Activated CD4-positive, alpha-beta memory T cell treated with anti-CD3 and anti-CD28 coated beads, Interleukin-2, amount 10 ng/mL, durations not matched to agents 7 days and 5 days (primary cell): ENCODE results near the gene CDH13. TPM values are rescaled to one million over a fixed set of nuclear protein-coding genes. Genes with fewer than 3 reads are reported as not detected.

Source experiments
- CTCF ChIA-PET: fragments of 350-600 bp; sonication (Branson Sonifier 250); formaldehyde crosslinking; loops from one replicate; lab custom pipeline; 2021; ENCODE audit warnings: antibody characterized with exemption, inconsistent platforms; lab: Charles Lee
- POLR2A ChIA-PET: fragments of 350-600 bp; sonication (Branson Sonifier 250); formaldehyde crosslinking; loops from one replicate; lab custom pipeline; 2021; ENCODE audit warnings: antibody characterized with exemption; lab: Charles Lee
- DNase-seq: peaks from one replicate; pipeline ENCODE4 v3.0.0-alpha.2; 2020
- H3K27ac Mint-ChIP-seq: one replicate; pipeline ENCODE4 v1.8.0; 2021; ENCODE audit warnings: mild to moderate bottlenecking, mixed read lengths
- H3K27me3 Mint-ChIP-seq: one replicate; pipeline ENCODE4 v1.8.0; 2021; ENCODE audit warnings: mixed read lengths
- H3K36me3 Mint-ChIP-seq: one replicate; pipeline ENCODE4 v1.8.0; 2021; ENCODE audit warnings: low read depth, mixed read lengths
- H3K4me1 Mint-ChIP-seq: one replicate; pipeline ENCODE4 v1.8.0; 2021; ENCODE audit warnings: mixed read lengths
- H3K4me3 Mint-ChIP-seq: one replicate; pipeline ENCODE4 v1.8.0; 2021; ENCODE audit warnings: mild to moderate bottlenecking, mixed read lengths
- H3K9me3 Mint-ChIP-seq: one replicate; pipeline ENCODE4 v1.8.0; 2021; ENCODE audit warnings: mixed read lengths
- total RNA-seq, 2 experiments: library from RNA; stranded (reverse); gene quantifications; one replicate each; pipeline ENCODE4 v1.2.3, GENCODE V29; 2021

CDH13 gene
- total RNA-seq, 2 experiments from 2014 or later, result not detected

DNA sequence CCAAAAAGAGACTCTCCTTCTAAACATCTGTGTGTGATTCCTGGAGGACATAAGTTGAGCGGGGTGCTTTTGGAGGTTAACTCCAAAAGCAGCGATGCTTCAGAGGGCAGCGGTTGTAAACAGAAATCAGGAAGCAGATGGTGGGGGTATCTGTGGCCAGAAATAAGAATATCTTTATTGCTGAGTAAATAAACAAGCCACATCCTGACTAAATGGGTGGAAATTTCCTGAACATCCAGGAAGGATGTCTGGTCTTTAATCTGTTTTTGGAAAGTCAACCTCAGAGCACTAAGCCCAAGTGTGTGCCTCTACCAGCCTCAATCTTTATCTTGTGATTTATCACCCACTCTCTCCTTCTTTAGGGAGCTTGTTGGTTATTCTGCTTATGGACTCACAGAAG, 123.3 kb downstream of the CDH13 start:
- CTCF ChIA-PET, result no interaction called here

GRCh38 chr16:82751020-82751419, 124.3 kb downstream of the CDH13 start:
- H3K27ac Mint-ChIP-seq, result no peak overlapping the region
- CTCF ChIA-PET, result no interaction called here

More for the DNA sequence above, 123.3 kb downstream of the CDH13 start:
- no peaks in the 10 kb centered on the region for H3K36me3 Mint-ChIP-seq
- H3K4me1 Mint-ChIP-seq, result peaks cover 10% of the 10 kb centered on the region
- H3K4me3 Mint-ChIP-seq, result no peak overlapping the region
- peaks cover 22% of the 10 kb centered on the region for H3K27me3 Mint-ChIP-seq
- no peak for DNase-seq
- no peaks in the 10 kb centered on the region for H3K9me3 Mint-ChIP-seq
- POLR2A ChIA-PET, result interaction anchor here (0.7 kb wide), 1 partner anchor 68 kb away, joined by 3 read pairs; no protein-coding TSS in a partner anchor
- no peak overlapping the region for H3K27ac Mint-ChIP-seq

DNA sequence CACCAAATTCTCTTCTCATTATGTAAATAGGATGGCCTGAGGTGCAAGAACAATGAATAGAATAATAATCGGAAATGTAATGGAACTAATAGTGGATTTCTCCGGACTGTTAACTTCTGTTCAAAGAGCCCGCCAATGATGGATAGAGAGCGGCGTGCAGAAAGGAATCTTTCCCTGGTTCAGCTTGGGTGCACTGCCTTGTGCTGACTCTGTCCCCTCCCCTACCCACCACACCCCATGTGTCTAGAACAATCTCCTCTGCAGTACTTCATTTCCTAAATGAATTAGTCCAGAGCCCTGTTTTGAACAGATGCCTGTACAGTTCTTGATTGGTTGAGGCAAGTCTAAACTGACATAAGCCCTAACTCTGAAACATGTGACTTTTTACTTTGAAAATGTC, 125.4 kb downstream of the CDH13 start:
- Mint-ChIP-seq H3K4me3 (no peak overlapping the region), H3K27me3 (peaks cover 24% of the 10 kb centered on the region), H3K9me3 (no peaks in the 10 kb centered on the region), H3K27ac (no peak overlapping the region), H3K36me3 (no peaks in the 10 kb centered on the region), H3K4me1 (peaks cover 10% of the 10 kb centered on the region)
- ChIA-PET CTCF (no interaction called here), POLR2A (no interaction called here)
- no peak for DNase-seq

More at GRCh38 chr16:82751020-82751419, 124.3 kb downstream of the CDH13 start:
- peaks cover 27% of the 10 kb centered on the region for H3K27me3 Mint-ChIP-seq
- no peak for DNase-seq
- H3K4me1 Mint-ChIP-seq, result peaks cover 10% of the 10 kb centered on the region
- POLR2A ChIA-PET, result interaction anchor here (1.3 kb wide), 1 partner anchor 19 kb away, joined by 3 read pairs; no protein-coding TSS in a partner anchor
- H3K4me3 Mint-ChIP-seq, result no peak overlapping the region
- no peaks in the 10 kb centered on the region for H3K36me3 Mint-ChIP-seq
- no peaks in the 10 kb centered on the region for H3K9me3 Mint-ChIP-seq

GRCh38 chr16:82753821-82754220, 127.1 kb downstream of the CDH13 start:
- ChIA-PET POLR2A (no interaction called here), CTCF (no interaction called here)
- Mint-ChIP-seq H3K4me1 (peaks cover 10% of the 10 kb centered on the region), H3K9me3 (no peaks in the 10 kb centered on the region), H3K36me3 (no peaks in the 10 kb centered on the region), H3K27ac (no peak overlapping the region), H3K27me3 (peaks cover 14% of the 10 kb centered on the region), H3K4me3 (no peak overlapping the region)
- no peak for DNase-seq

DNA sequence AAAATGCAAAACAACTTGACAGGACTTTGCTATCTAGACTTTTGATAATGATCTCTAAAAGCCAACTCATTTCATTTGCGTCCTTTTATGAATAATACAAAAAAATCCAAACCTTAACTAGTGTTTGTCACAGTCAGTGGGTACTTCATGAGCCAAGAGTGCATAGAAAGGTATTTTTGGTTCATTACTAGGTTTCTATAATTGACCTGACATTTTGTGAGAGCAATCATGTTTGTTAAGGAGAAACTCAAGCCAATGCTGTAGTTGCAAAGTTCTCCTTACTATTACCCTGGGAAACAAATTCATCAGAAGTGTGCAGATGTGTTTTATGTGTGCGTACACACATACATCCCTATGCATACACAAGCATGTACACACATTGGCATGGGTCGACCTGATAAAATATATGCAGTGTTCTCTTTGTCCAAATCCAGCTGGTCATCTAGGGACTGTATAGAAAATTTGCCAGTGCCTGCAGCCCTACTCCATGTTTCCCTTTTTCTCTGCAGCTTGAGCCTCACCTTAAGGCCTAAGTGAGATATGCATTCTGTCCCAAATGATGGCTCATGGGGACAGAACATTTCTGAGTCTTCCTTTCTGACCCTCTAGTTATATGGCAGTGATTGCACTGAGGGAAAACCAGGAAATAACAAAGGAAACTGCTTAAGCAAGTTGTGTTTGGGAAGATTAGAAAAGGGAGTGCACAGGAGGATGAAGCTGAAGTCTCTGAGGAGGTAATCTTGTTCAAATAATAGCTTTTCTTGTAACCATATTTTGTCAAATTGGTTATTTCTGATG, 128.1 kb downstream of the CDH13 start:
- Mint-ChIP-seq H3K27me3 (peaks cover 10% of the 10 kb centered on the region), H3K4me1 (peaks cover 6% of the 10 kb centered on the region), H3K36me3 (no peaks in the 10 kb centered on the region), H3K4me3 (no peak overlapping the region), H3K9me3 (no peaks in the 10 kb centered on the region), H3K27ac (no peak overlapping the region)
- ChIA-PET POLR2A (no interaction called here), CTCF (no interaction called here)
- DNase-seq, result no peak

- no peaks in the 10 kb centered on the region for H3K36me3 Mint-ChIP-seq
These were observed 129.0 kb downstream of the CDH13 start for GRCh38 chr16:82755570-82756282.

DNA sequence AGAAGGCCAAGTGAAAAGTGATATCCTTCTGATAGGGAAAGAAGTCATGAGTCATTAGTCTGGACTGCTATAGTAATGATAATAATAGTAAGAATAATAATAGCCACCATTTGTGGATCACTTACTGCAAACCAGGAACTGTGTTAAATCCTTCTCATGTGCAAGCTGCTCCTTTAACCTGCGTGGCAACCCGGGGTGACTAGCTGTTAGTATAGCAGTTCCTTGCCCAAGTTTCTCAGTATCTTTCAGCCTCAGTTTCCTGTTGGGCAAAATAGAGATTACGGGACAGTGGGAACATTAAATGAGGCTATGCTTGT, 129.5 kb downstream of the CDH13 start:
- Mint-ChIP-seq H3K27me3 (peaks cover 6% of the 10 kb centered on the region), H3K9me3 (no peaks in the 10 kb centered on the region), H3K4me1 (peaks cover 3% of the 10 kb centered on the region), H3K36me3 (no peaks in the 10 kb centered on the region), H3K27ac (no peak overlapping the region), H3K4me3 (no peak overlapping the region)
- no peak for DNase-seq
- ChIA-PET CTCF (interaction anchor here (1.0 to 1.7 kb wide), 2 partner anchors 10 to 117 kb away, joined by 3 to 4 read pairs; no protein-coding TSS in a partner anchor), POLR2A (no interaction called here)

More at GRCh38 chr16:82755570-82756282, 129.0 kb downstream of the CDH13 start:
- H3K27ac Mint-ChIP-seq, result no peak overlapping the region
- peaks cover 8% of the 10 kb centered on the region for H3K27me3 Mint-ChIP-seq
- peaks cover 4% of the 10 kb centered on the region for H3K4me1 Mint-ChIP-seq
- DNase-seq, result no peak
- CTCF ChIA-PET, result interaction anchor here (1.0 kb wide), 1 partner anchor 116 kb away, joined by 3 read pairs; no protein-coding TSS in a partner anchor
- no peaks in the 10 kb centered on the region for H3K9me3 Mint-ChIP-seq
- POLR2A ChIA-PET, result no interaction called here
- no peak overlapping the region for H3K4me3 Mint-ChIP-seq

- Mint-ChIP-seq H3K27ac (no peak overlapping the region), H3K36me3 (no peaks in the 10 kb centered on the region), H3K9me3 (no peaks in the 10 kb centered on the region), H3K27me3 (peaks cover 8% of the 10 kb centered on the region), H3K4me1 (peaks cover 6% of the 10 kb centered on the region), H3K4me3 (no peak overlapping the region)
- ChIA-PET POLR2A (no interaction called here), CTCF (no interaction called here)
- DNase-seq, result no peak
These were observed 131.6 kb downstream of the CDH13 start for GRCh38 chr16:82758406-82758805.

DNA sequence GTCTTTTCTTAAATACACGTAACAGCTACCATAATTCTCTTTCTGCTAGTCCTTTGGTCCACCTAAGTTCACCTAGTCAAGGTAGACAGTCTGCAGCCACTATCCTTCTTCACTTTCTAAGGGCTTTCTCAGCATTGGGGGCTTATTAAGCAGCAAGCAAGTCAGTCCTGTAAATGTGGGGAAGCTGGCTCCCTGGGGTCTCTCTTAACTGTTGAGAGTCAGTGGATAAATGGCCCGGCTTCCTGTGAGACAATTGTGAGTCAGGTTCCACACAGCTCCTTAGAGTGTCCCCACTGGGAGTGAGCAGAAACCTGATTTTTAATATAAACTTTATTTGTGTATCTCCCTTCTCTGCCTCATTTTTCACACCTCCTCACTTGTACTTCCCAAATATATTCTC, 132.1 kb downstream of the CDH13 start:
- H3K27ac Mint-ChIP-seq, result no peak overlapping the region
- POLR2A ChIA-PET, result no interaction called here
- H3K36me3 Mint-ChIP-seq, result no peaks in the 10 kb centered on the region
- peaks cover 6% of the 10 kb centered on the region for H3K4me1 Mint-ChIP-seq
- no peak for DNase-seq
- no peaks in the 10 kb centered on the region for H3K9me3 Mint-ChIP-seq
- H3K4me3 Mint-ChIP-seq, result no peak overlapping the region
- CTCF ChIA-PET, result no interaction called here
- H3K27me3 Mint-ChIP-seq, result peaks cover 8% of the 10 kb centered on the region

DNA sequence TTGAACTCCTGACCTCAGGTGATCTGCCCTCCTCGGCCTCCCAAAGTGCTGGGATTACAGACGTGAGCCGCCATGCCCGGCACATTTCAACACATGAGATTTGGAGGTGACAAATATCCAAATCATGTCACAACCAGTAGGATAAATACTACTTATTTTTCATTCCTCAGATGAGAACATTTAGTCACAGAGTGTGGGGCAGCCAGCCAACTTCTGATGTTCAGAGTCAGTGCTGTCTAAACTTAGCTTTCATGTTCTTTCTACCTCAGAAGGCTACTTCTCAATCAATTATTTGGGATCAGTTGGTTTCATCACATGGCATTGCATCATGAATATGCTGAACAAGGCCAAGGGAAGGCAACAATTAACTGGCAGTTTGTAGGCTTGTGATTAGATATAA, 134.5 kb downstream of the CDH13 start:
- ChIA-PET POLR2A (no interaction called here), CTCF (no interaction called here)
- Mint-ChIP-seq H3K27me3 (peaks cover 4% of the 10 kb centered on the region), H3K4me1 (peaks cover 6% of the 10 kb centered on the region), H3K36me3 (no peaks in the 10 kb centered on the region), H3K9me3 (no peaks in the 10 kb centered on the region), H3K4me3 (no peak overlapping the region), H3K27ac (no peak overlapping the region)
- no peak for DNase-seq

GRCh38 chr16:82761858-82762257, 135.1 kb downstream of the CDH13 start:
- no peaks in the 10 kb centered on the region for H3K36me3 Mint-ChIP-seq
- no peak overlapping the region for H3K4me3 Mint-ChIP-seq
- ChIA-PET CTCF (interaction anchor here (0.9 kb wide), 1 partner anchor 121 kb away, joined by 3 read pairs; no protein-coding TSS in a partner anchor), POLR2A (no interaction called here)
- H3K9me3 Mint-ChIP-seq, result no peaks in the 10 kb centered on the region
- H3K27me3 Mint-ChIP-seq, result peaks cover 6% of the 10 kb centered on the region
- H3K4me1 Mint-ChIP-seq, result peaks cover 6% of the 10 kb centered on the region
- no peak for DNase-seq
- no peak overlapping the region for H3K27ac Mint-ChIP-seq

- H3K4me3 Mint-ChIP-seq, result no peak overlapping the region
- peaks cover 16% of the 10 kb centered on the region for H3K27me3 Mint-ChIP-seq
- no peak for DNase-seq
- H3K36me3 Mint-ChIP-seq, result no peaks in the 10 kb centered on the region
- no peak overlapping the region for H3K27ac Mint-ChIP-seq
- POLR2A ChIA-PET, result no interaction called here
- H3K9me3 Mint-ChIP-seq, result no peaks in the 10 kb centered on the region
- CTCF ChIA-PET, result no interaction called here
- peaks cover 6% of the 10 kb centered on the region for H3K4me1 Mint-ChIP-seq
These were observed 136.6 kb downstream of the CDH13 start for GRCh38 chr16:82763371-82763770.

DNA sequence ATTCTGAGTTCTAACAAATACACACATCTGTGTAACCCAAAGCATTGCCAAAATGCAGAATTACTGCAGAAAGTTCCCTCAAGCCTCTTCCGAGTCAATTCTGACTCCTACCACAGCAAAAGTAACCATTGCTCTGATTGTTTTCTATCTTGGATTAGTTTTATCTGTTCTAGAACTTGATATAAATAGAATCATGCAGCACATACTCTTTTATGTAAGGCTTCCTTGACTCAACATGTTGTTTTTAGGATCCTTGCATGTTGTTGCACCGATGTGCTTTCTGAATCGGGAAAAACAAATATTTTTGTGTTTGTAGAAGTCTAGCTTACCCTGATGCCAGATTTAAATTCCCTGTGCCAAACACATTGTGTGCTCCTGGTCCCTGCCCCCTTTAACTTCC, 140.4 kb downstream of the CDH13 start:
- no peaks in the 10 kb centered on the region for H3K4me1 Mint-ChIP-seq
- DNase-seq, result no peak
- POLR2A ChIA-PET, result no interaction called here
- H3K27ac Mint-ChIP-seq, result no peak overlapping the region
- H3K36me3 Mint-ChIP-seq, result no peaks in the 10 kb centered on the region
- H3K27me3 Mint-ChIP-seq, result peaks cover 18% of the 10 kb centered on the region
- CTCF ChIA-PET, result no interaction called here
- H3K9me3 Mint-ChIP-seq, result no peaks in the 10 kb centered on the region
- H3K4me3 Mint-ChIP-seq, result no peak overlapping the region
